Ovary (tissue), 3 donors: ENCODE data around the gene CAMTA1.

ENCODE experiments used
- EP300 ChIP-seq: sonication (generic); formaldehyde crosslinking; IDR thresholded peaks from one replicate; pipeline ENCODE4 v1.6.1; 2017; ENCODE audit warnings: antibody characterized with exemption
- POLR2A ChIP-seq: fragments of 450-650 bp; IDR thresholded peaks from one replicate; pipeline ENCODE4 v1.6.1; 2017; ENCODE audit warnings: antibody characterized with exemption, mild to moderate bottlenecking, moderate library complexity
- TF ChIP-seq, protein P1 (sequence below), 3 donors: fragments of 450-650 bp in 2 of 3; fragments of 200-600 bp in 1 of 3; IDR thresholded peaks; one replicate each; pipeline versions ENCODE4 v1.5.1 to v1.8.0; 2016 to 2022; ENCODE audit warnings: antibody characterized with exemption in 3 of 3, mild to moderate bottlenecking in 1 of 3
- donor health status: DM: no; HTN: no; CAD: no.

DNA sequence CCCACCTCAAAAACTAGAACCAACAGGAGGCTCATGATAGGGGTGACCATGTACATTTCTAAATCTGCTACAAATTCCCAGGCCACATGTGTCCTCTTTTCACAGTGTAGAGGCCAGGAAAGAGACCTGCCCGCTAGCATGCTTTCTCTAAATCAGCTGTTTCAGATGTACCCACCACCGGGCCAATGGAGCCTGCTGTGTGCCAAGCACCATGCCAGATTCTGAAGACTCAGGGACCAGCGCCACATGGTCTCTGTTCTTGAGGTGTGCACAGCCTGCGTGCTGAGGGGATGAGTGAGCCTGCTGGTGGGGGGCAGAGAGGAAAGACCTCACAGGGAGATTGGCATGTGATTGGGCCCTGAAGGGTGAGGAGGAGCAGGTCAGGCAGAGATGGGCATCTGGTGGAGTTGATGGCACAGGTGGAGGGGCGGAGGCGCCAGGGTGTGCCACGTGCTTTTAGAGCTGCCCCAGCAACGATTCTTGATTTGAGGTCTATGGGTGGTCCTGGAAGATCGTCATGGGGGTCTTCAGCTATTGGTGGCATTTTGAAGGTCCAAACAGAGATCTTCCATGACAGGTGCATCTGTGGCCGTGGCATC is 500.7 kb downstream of the CAMTA1 start:
- TF ChIP-seq, protein P1, sequence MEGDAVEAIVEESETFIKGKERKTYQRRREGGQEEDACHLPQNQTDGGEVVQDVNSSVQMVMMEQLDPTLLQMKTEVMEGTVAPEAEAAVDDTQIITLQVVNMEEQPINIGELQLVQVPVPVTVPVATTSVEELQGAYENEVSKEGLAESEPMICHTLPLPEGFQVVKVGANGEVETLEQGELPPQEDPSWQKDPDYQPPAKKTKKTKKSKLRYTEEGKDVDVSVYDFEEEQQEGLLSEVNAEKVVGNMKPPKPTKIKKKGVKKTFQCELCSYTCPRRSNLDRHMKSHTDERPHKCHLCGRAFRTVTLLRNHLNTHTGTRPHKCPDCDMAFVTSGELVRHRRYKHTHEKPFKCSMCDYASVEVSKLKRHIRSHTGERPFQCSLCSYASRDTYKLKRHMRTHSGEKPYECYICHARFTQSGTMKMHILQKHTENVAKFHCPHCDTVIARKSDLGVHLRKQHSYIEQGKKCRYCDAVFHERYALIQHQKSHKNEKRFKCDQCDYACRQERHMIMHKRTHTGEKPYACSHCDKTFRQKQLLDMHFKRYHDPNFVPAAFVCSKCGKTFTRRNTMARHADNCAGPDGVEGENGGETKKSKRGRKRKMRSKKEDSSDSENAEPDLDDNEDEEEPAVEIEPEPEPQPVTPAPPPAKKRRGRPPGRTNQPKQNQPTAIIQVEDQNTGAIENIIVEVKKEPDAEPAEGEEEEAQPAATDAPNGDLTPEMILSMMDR (IDR thresholded peaks at IDR 0.05) = no peak
- TF ChIP-seq POLR2A (no peak), EP300 (no peak)
